Natural killer cell (primary cell): ENCODE results near the gene STRADB. TPM values are rescaled to one million over a fixed set of nuclear protein-coding genes. Genes with fewer than 3 reads are reported as not detected.

Experiments used
- ATAC-seq, 3 donors: fragments of 150-1000 bp in 2 of 3; fragments of 200-7000 bp in 1 of 3; cut with Tn5 transposase; 1 replicate in 1 of 3; 2 replicates in 2 of 3; pipeline ENCODE4 v1.10.0; 2021; ENCODE audit warnings: mild to moderate bottlenecking in 2 of 3, moderate library complexity in 2 of 3
- DNase-seq, 2 donors: peaks; one replicate each; pipeline versions ENCODE4 v3.0.0 to v3.0.0-alpha.2; 2013 to 2021; ENCODE audit warnings: mixed read lengths in 1 of 2
- H3K27ac ChIP-seq: one replicate; pipeline ENCODE4 v1.5.1; 2013; ENCODE audit warnings: mild to moderate bottlenecking, low read length
- H3K27me3 ChIP-seq: one replicate; pipeline ENCODE4 v1.6.1; 2013; ENCODE audit warnings: low read length; ENCODE audit not compliant: control insufficient read depth, insufficient read depth
- H3K36me3 ChIP-seq: one replicate; pipeline ENCODE4 v1.6.1; 2013; ENCODE audit warnings: low read length; ENCODE audit not compliant: control insufficient read depth, insufficient read depth
- H3K4me1 ChIP-seq: one replicate; pipeline ENCODE4 v1.6.1; 2013; ENCODE audit warnings: low read length; ENCODE audit not compliant: control insufficient read depth, insufficient read depth
- H3K4me3 ChIP-seq: one replicate; pipeline ENCODE4 v1.5.1; 2013; ENCODE audit warnings: low read length
- H3K9me3 ChIP-seq: one replicate; pipeline ENCODE4 v1.6.1; 2013; ENCODE audit warnings: low read length; ENCODE audit not compliant: control insufficient read depth, insufficient read depth
- H3K27ac Mint-ChIP-seq, 2 donors: one replicate each; pipeline ENCODE4 v1.8.0; 2022; ENCODE audit warnings: mild to moderate bottlenecking in 2 of 2, mixed read lengths in 2 of 2, moderate library complexity in 1 of 2
- H3K27me3 Mint-ChIP-seq, 2 donors: one replicate each; pipeline ENCODE4 v1.8.0; 2022; ENCODE audit warnings: low read depth in 2 of 2, mixed read lengths in 2 of 2
- H3K36me3 Mint-ChIP-seq: one replicate; pipeline ENCODE4 v1.8.0; 2022; ENCODE audit warnings: mixed read lengths
- H3K4me1 Mint-ChIP-seq, 2 donors: one replicate each; pipeline ENCODE4 v1.8.0; 2022; ENCODE audit warnings: mixed read lengths in 2 of 2
- H3K4me3 Mint-ChIP-seq: one replicate; pipeline ENCODE4 v1.8.0; 2022; ENCODE audit warnings: mild to moderate bottlenecking, moderate library complexity, mixed read lengths
- H3K9me3 Mint-ChIP-seq, 2 donors: one replicate each; pipeline ENCODE4 v1.8.0; 2022; ENCODE audit warnings: mixed read lengths in 2 of 2
- CTCF ChIP-seq: fragments of 200-600 bp; IDR thresholded peaks from one replicate; pipeline ENCODE4 v1.8.0; 2022; ENCODE audit warnings: antibody characterized with exemption
- WGBS: methylation state at CpG from one replicate; pipeline ENCODE4 v1.1.7; 2013; ENCODE audit warnings: missing lambda C conversion rate; ENCODE audit not compliant: insufficient coverage; 5-methylcytosine and 5-hydroxymethylcytosine counted together
- intact Hi-C: fragments of 100-400 bp; cut with micrococcal nuclease; formaldehyde crosslinking; loops from one replicate; pipeline ENCODE4 v1.14.2; 2022
- total RNA-seq, 4 donors: library from RNA; stranded (reverse); fragments of 120-200 nt in 1 of 4; gene quantifications; one replicate each; pipeline versions ENCODE4 v1.2.3 to v1.2.4, GENCODE V29; 2013 to 2022

The STRADB gene
- total RNA-seq, 3 donors from 2014 or later (not counting 1 experiment from before 2014, with no cell fraction given) = 11.8 to 15.3 (median 14.7) TPM

- Mint-ChIP-seq H3K4me1 (no peaks in the 10 kb centered on the region), H3K4me3 (no peak overlapping the region), H3K9me3 (no peaks in the 10 kb centered on the region), H3K36me3 (peaks cover 44% of the 10 kb centered on the region), H3K27ac (no peak overlapping the region), H3K27me3 (no peaks in the 10 kb centered on the region)
- intact Hi-C loops = no loop called here
- Histone ChIP-seq H3K9me3 (no peaks in the 10 kb centered on the region), H3K27ac (no peak overlapping the region), H3K27me3 (no peaks in the 10 kb centered on the region), H3K4me1 (no peaks in the 10 kb centered on the region), H3K4me3 (no peak overlapping the region), H3K36me3 (peaks cover 37% of the 10 kb centered on the region)
- ATAC-seq (no peak), DNase-seq (no peak)
- no peak for TF ChIP-seq CTCF
- 93% methylated on average over 2 of the region's 3 CpGs for WGBS
Observed at GRCh38 chr2:201466050-201466675, 14.6 kb downstream of the STRADB start.

- Histone ChIP-seq H3K4me3 (no peak overlapping the region), H3K36me3 (peaks cover 44% of the 10 kb centered on the region), H3K27ac (no peak overlapping the region), H3K9me3 (no peaks in the 10 kb centered on the region), H3K27me3 (no peaks in the 10 kb centered on the region), H3K4me1 (no peaks in the 10 kb centered on the region)
- no peak for DNase-seq
- no peaks in the 10 kb centered on the region for H3K4me1 Mint-ChIP-seq
- no peak for TF ChIP-seq CTCF
- intact Hi-C loops = no loop called here
- no peak overlapping the region for H3K27ac Mint-ChIP-seq
- H3K4me3 Mint-ChIP-seq = no peak overlapping the region
- ATAC-seq = no peak
- H3K27me3 Mint-ChIP-seq = no peaks in the 10 kb centered on the region
- H3K36me3 Mint-ChIP-seq = peaks cover 36% of the 10 kb centered on the region
- H3K9me3 Mint-ChIP-seq = no peaks in the 10 kb centered on the region
Observed at GRCh38 chr2:201467666-201468065, 16.1 kb downstream of the STRADB start.

GRCh38 chr2:201470821-201471731 lies 19.5 kb downstream of the STRADB start:
- Histone ChIP-seq H3K36me3 (peaks cover 35% of the 10 kb centered on the region), H3K4me3 (no peak overlapping the region), H3K4me1 (no peaks in the 10 kb centered on the region), H3K27ac (no peak overlapping the region), H3K27me3 (no peaks in the 10 kb centered on the region), H3K9me3 (no peaks in the 10 kb centered on the region)
- Mint-ChIP-seq H3K27me3 (no peaks in the 10 kb centered on the region), H3K4me1 (no peaks in the 10 kb centered on the region), H3K4me3 (no peak overlapping the region), H3K9me3 (no peaks in the 10 kb centered on the region), H3K27ac (no peak overlapping the region), H3K36me3 (peaks cover 53% of the 10 kb centered on the region)
- intact Hi-C loops = no loop called here
- DNase-seq (no peak), ATAC-seq (no peak)
- no peak for TF ChIP-seq CTCF
- 89% methylated on average over 7 of the region's 9 CpGs for WGBS
